ENCODE measurements around the gene SAT1.

DNA sequence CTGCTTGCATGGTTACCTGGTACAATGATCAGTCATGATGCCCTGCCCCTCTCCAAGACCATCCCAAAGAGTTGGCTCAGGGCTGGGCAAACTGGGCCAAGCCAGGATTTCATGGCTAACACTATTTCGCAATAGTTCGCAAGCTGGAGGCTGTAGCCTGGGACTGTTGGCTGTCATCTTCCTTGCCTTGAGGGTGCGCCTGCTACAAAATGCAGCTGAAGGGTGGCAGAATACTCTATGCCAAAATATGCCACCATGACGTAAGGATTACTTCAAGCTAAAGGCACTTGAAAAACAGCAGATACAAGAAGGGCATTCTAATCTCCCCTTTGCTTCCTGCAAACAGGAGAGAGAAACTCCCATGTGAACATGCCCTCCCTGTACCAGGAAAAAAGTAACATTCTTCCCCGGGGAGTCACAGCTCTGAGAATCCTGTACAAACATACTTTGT is 21.0 kb downstream of the SAT1 start:
- TF ChIP-seq, protein P1, sequence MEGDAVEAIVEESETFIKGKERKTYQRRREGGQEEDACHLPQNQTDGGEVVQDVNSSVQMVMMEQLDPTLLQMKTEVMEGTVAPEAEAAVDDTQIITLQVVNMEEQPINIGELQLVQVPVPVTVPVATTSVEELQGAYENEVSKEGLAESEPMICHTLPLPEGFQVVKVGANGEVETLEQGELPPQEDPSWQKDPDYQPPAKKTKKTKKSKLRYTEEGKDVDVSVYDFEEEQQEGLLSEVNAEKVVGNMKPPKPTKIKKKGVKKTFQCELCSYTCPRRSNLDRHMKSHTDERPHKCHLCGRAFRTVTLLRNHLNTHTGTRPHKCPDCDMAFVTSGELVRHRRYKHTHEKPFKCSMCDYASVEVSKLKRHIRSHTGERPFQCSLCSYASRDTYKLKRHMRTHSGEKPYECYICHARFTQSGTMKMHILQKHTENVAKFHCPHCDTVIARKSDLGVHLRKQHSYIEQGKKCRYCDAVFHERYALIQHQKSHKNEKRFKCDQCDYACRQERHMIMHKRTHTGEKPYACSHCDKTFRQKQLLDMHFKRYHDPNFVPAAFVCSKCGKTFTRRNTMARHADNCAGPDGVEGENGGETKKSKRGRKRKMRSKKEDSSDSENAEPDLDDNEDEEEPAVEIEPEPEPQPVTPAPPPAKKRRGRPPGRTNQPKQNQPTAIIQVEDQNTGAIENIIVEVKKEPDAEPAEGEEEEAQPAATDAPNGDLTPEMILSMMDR (IDR thresholded peaks at IDR 0.05): no peak
- TF ChIP-seq POLR2A (IDR thresholded peaks at IDR 0.05): no peak
